ENCODE measurements around the gene DNAI2.
"Not testable (repeated sequence)": the region's sequence is repeated elsewhere in the genome, so short reads cannot be mapped to it uniquely, and the experiment has no call there.

- TF ChIP-seq ATF3 (CRISPR knock-in tag; conservative IDR thresholded peaks at IDR 0.05); ATF2 (CRISPR knock-in tag; IDR thresholded peaks at IDR 0.05; ENCODE audit: borderline replicate concordance, low read depth); MLX (CRISPR knock-in tag; IDR thresholded peaks at IDR 0.05); CTCF (IDR thresholded peaks at IDR 0.05); MAX (CRISPR knock-in tag; IDR thresholded peaks at IDR 0.05); ZNF121 (CRISPR knock-in tag; IDR thresholded peaks at IDR 0.05): not testable (repeated sequence)
Measured at GRCh38 chr17:74267054-74267453, 7.0 kb upstream of the DNAI2 start.

All from WTC11 (cell line).